WI38 (cell line): Measurements from ENCODE around the gene IL11RA.

Source experiments
- H3K4me3 ChIP-seq: 2 replicates; pipeline ENCODE4 v1.5.1; 2011; ENCODE audit warnings: low read depth, mild to moderate bottlenecking, control low read depth, low read length
- TF ChIP-seq, protein P1 (sequence below): IDR thresholded peaks from 2 replicates; pipeline ENCODE4 v1.5.1; 2012; ENCODE audit warnings: low read depth, mild to moderate bottlenecking, control low read depth, low read length

IL11RA gene

DNA sequence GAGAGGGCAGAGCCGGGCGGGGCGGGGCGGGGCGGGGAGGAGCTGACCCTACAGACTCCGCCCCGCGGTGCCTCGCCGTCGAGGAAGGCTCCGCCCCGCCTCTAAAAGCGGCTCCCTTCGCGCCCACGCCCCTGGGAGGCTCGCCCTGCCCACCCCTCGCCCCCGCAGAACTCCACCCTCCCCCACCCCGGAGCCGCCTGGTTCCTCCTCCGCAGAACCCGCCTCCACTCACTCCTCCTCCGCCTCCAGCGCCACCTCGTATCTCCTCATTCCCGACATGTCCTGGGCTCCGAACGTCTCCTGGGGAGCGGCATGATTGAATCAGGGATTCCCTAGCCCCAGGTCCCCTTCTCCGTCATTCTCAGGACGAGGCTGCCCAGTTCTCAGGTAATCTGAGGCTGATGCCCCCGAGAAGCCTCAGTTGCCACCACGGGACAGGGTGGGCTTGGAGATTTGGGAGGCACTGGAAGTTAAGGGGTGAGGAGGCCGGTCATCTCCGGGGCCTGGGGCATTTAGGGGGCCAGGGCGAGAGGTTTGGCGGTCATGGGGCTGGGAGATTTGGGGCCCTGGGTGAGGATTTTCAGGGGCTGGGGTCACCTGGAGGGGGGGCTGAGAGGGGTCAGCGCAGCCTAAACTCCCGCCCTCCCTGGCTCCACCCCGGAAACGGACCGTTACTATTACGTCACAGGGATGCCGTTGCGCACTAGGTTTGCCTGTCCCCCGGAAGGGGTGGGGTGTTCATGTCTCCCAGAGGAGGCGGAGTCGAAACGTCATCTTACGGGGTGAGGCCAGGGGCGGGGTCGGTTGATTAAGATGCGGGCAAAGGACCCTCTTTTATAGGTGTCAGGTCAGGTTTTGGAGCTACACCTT lies 13.6 kb downstream of the IL11RA start:
- TF ChIP-seq, protein P1, sequence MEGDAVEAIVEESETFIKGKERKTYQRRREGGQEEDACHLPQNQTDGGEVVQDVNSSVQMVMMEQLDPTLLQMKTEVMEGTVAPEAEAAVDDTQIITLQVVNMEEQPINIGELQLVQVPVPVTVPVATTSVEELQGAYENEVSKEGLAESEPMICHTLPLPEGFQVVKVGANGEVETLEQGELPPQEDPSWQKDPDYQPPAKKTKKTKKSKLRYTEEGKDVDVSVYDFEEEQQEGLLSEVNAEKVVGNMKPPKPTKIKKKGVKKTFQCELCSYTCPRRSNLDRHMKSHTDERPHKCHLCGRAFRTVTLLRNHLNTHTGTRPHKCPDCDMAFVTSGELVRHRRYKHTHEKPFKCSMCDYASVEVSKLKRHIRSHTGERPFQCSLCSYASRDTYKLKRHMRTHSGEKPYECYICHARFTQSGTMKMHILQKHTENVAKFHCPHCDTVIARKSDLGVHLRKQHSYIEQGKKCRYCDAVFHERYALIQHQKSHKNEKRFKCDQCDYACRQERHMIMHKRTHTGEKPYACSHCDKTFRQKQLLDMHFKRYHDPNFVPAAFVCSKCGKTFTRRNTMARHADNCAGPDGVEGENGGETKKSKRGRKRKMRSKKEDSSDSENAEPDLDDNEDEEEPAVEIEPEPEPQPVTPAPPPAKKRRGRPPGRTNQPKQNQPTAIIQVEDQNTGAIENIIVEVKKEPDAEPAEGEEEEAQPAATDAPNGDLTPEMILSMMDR, result no peak
- H3K4me3 ChIP-seq, result peak overlapping the region; percentile 87

DNA sequence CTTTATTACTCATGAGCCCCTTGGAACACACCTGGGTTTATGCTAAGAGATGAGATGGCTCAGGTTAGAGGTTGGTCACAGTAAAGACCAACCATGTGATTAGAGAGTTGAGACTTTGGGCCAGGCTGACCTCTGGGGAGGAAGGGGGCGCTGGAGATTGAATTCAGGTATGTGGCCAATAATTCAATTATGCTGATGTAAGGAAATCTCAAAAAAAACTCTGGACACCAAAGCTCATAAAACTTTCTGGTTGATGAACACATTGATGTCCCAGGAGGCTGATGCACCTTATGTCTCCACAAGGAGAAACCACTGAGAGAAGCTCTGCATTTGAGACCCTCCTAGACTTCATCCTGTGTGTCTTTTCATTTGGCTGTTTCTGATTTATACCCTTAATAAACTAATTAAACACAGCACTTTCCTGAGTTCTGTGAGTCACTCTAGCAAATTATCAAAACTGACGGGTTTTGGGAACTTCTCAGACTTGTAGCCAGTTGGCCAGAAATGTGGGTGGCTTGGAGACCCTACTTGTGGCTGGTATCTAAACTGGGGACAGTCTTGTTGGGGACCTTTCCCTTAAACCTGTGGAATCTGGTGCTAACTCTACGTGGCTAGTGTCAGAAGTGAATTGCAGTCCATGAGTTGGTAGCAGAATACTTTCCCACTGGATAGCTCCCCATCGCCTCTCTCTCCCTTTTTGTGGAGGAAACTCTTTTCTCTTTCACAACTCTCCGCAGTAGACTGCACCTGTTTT lies 18.0 kb downstream of the IL11RA start:
- TF ChIP-seq, protein P1, result no peak
- H3K4me3 ChIP-seq, result no peak overlapping the region

DNA sequence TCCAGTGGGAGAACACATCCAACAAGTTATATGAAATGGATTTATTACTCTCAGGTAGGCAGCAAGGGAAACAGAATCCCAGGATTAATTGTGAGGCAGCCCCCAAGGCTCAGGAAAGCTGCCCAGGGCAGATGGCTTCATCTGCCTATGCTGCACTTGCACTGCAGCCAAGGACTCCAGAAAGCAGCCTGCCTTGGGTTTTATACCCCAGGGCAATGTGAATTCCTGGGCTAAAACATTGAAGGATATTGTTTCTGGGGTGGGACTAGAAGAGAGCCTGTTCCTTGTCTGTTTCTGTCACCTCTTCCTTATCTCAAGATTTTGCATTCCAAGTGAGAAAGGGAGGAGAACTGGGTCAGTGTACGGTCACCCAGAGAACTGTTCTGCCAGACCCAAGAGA lies 19.3 kb downstream of the IL11RA start:
- H3K4me3 ChIP-seq, result no peak overlapping the region
- TF ChIP-seq, protein P1, result no peak

DNA sequence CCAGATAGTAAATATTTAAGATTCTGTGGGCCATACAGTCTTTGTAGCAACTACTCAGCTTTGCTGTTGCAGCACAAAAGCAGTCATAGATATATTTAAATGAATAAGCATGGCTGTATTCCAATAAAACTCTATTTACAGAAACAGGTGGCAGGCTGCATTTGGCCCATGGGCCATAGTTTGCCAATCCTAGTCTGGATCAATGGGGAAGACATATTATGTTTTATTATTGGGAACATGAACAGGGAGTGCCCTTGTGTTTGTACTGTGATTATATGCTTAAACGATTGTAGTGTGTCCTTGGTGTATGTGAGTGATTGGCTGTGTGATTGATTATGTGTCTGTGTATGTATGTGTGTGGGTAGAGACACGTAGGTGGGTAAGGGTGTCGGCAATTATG lies 22.5 kb downstream of the IL11RA start:
- TF ChIP-seq, protein P1, result no peak

DNA sequence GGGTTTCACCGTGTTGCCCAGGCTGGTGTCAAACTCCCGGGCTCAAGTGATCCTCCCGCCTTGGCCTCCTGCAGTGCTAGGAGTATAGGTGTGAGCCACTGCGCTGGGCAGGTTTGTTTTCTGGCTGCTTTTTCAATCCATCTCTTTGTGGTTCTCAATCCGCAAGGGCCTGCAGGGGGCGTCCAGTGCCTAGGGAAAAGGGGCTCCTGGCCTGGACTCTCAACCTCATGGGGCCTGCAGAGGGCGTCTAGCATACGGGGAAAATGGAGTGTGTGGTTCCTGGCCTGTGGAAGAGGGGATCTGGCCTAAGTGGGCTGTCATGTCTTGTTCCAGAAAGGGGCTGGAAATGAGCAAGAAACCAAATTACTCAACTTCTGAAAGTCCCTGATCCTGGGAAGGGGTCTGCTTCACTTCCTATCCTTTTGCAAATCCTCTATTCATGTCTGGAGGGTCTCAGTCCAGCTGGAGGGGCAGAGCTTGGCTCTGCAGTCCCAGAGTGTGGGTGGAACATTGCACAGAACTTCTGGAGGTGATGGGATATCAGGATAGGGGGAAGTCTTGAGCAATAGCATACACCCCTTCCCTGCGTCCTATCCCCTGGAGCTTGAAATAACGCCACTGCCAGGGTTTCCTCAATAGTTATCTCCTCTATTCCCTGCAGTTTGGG lies 23.2 kb downstream of the IL11RA start:
- TF ChIP-seq, protein P1, result peak; percentile 95
- H3K4me3 ChIP-seq, result no peak overlapping the region

More for the DNA sequence above, 22.5 kb downstream of the IL11RA start:
- no peak overlapping the region for H3K4me3 ChIP-seq

DNA sequence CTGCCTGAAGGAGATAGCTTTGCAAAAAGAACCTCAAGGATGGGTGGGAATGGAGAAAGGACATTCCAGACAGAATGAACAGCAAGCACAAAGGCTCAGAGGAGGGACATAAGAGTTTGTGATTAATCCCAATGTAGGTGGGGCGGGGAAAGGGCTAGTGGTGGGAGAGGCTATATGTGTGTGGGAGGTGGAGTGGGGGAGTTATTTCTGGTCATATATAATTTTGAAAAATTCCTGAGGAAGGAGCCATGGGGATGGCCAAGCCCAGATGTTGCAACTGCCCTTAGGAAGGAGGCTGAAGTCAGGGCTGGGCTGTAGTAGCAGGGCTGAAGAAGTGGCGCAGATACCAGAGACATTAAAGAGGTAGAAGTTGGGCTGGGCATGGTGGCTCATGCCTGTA lies 23.9 kb downstream of the IL11RA start:
- no peak overlapping the region for H3K4me3 ChIP-seq
- TF ChIP-seq, protein P1, result no peak
